ENCODE data around the gene OLAH. TPM values are rescaled to one million over a fixed set of nuclear protein-coding genes. Genes with fewer than 3 reads are reported as not detected.

The OLAH gene
- polyA plus RNA-seq, 1 donor from 2014 or later = not detected

GRCh38 chr10:15106352-15107013 lies 62.7 kb downstream of the OLAH start:
- Histone ChIP-seq H3K27ac (ENCODE audit: low read length) (no peak overlapping the region), H3K9me2 (ENCODE audit: insufficient read depth, low read length) (no peaks in the 10 kb centered on the region), H3K36me3 (ENCODE audit: insufficient read depth, low read length) (no peaks in the 10 kb centered on the region), H2AFZ (ENCODE audit: low read depth, low read length) (no peak overlapping the region), H3K9me3 (ENCODE audit: low read length) (no peaks in the 10 kb centered on the region), H3K4me2 (ENCODE audit: low read length) (no peak overlapping the region), H3F3A (ENCODE audit: insufficient read depth, low read length, poor library complexity, severe bottlenecking) (no peaks in the 10 kb centered on the region), H3K9ac (ENCODE audit: low read length) (no peak overlapping the region), H4K20me1 (ENCODE audit: insufficient read depth) (no peaks in the 10 kb centered on the region), H3K4me3 (ENCODE audit: low read length) (no peak overlapping the region), H3K79me2 (replicated peaks; ENCODE audit: insufficient read depth, low read length) (no peaks in the 10 kb centered on the region), H3K27me3 (ENCODE audit: insufficient read depth, low read depth, low read length) (no peaks in the 10 kb centered on the region)
- TF ChIP-seq TAF1 (IDR thresholded peaks at IDR 0.05; ENCODE audit: low read depth) = no peak
- peak; percentile 83 for TF ChIP-seq RAD21 (conservative IDR thresholded peaks at IDR 0.05)
- TF ChIP-seq CTCF (IDR thresholded peaks at IDR 0.05; ENCODE audit: poor library complexity, severe bottlenecking) = peak; percentile 84
- TF ChIP-seq POLR2AphosphoS5 (IDR thresholded peaks at IDR 0.05) = no peak
- TF ChIP-seq SMC3 (conservative IDR thresholded peaks at IDR 0.05; ENCODE audit: poor library complexity) = peak; percentile 80
- TF ChIP-seq MXI1 (conservative IDR thresholded peaks at IDR 0.05; ENCODE audit: poor library complexity, severe bottlenecking) = no peak
- TF ChIP-seq EZH2 (IDR thresholded peaks at IDR 0.05; ENCODE audit: borderline replicate concordance, insufficient read depth, low read length, poor library complexity, severe bottlenecking) = no peak

GRCh38 chr10:15112657-15113056 lies 68.9 kb downstream of the OLAH start:
- no peak overlapping the region for H3K4me2 ChIP-seq (ENCODE audit: low read length)
- H3K27me3 ChIP-seq (ENCODE audit: insufficient read depth, low read depth, low read length) = no peaks in the 10 kb centered on the region
- no peaks in the 10 kb centered on the region for H3K9me2 ChIP-seq (ENCODE audit: insufficient read depth, low read length)
- no peak overlapping the region for H3K9ac ChIP-seq (ENCODE audit: low read length)
- H3K79me2 ChIP-seq (replicated peaks; ENCODE audit: insufficient read depth, low read length) = no peaks in the 10 kb centered on the region
- H4K20me1 ChIP-seq (ENCODE audit: insufficient read depth) = no peaks in the 10 kb centered on the region
- no peaks in the 10 kb centered on the region for H3F3A ChIP-seq (ENCODE audit: insufficient read depth, low read length, poor library complexity, severe bottlenecking)
- TF ChIP-seq CTCF (IDR thresholded peaks at IDR 0.05; ENCODE audit: poor library complexity, severe bottlenecking) (no peak), EP300 (conservative IDR thresholded peaks at IDR 0.05; ENCODE audit: poor library complexity, severe bottlenecking) (no peak), MXI1 (conservative IDR thresholded peaks at IDR 0.05; ENCODE audit: poor library complexity, severe bottlenecking) (no peak)
- peaks cover 7% of the 10 kb centered on the region for H3K36me3 ChIP-seq (ENCODE audit: insufficient read depth, low read length)
- H3K4me3 ChIP-seq (ENCODE audit: low read length) = no peak overlapping the region
- no peak overlapping the region for H3K27ac ChIP-seq (ENCODE audit: low read length)
- no peak overlapping the region for H2AFZ ChIP-seq (ENCODE audit: low read depth, low read length)
- H3K9me3 ChIP-seq (ENCODE audit: low read length) = no peaks in the 10 kb centered on the region

- Histone ChIP-seq H3K9ac (ENCODE audit: low read length) (no peak overlapping the region), H3K9me3 (ENCODE audit: low read length) (no peaks in the 10 kb centered on the region), H3K9me2 (ENCODE audit: insufficient read depth, low read length) (no peaks in the 10 kb centered on the region), H3K4me3 (ENCODE audit: low read length) (no peak overlapping the region), H3K27ac (ENCODE audit: low read length) (no peak overlapping the region), H3K36me3 (ENCODE audit: insufficient read depth, low read length) (peaks cover 8% of the 10 kb centered on the region), H3F3A (ENCODE audit: insufficient read depth, low read length, poor library complexity, severe bottlenecking) (no peaks in the 10 kb centered on the region), H3K79me2 (replicated peaks; ENCODE audit: insufficient read depth, low read length) (no peaks in the 10 kb centered on the region), H3K4me2 (ENCODE audit: low read length) (no peak overlapping the region), H4K20me1 (ENCODE audit: insufficient read depth) (no peaks in the 10 kb centered on the region), H2AFZ (ENCODE audit: low read depth, low read length) (no peak overlapping the region), H3K27me3 (ENCODE audit: insufficient read depth, low read depth, low read length) (no peaks in the 10 kb centered on the region)
- TF ChIP-seq SMC3 (conservative IDR thresholded peaks at IDR 0.05; ENCODE audit: poor library complexity) (no peak), MXI1 (conservative IDR thresholded peaks at IDR 0.05; ENCODE audit: poor library complexity, severe bottlenecking) (no peak), REST (IDR thresholded peaks at IDR 0.05; ENCODE audit: borderline replicate concordance) (no peak), POLR2AphosphoS5 (IDR thresholded peaks at IDR 0.05) (no peak), RAD21 (conservative IDR thresholded peaks at IDR 0.05) (no peak), TAF1 (IDR thresholded peaks at IDR 0.05; ENCODE audit: low read depth) (no peak), EZH2 (IDR thresholded peaks at IDR 0.05; ENCODE audit: borderline replicate concordance, insufficient read depth, low read length, poor library complexity, severe bottlenecking) (no peak), CTCF (IDR thresholded peaks at IDR 0.05; ENCODE audit: poor library complexity, severe bottlenecking) (no peak), EP300 (conservative IDR thresholded peaks at IDR 0.05; ENCODE audit: poor library complexity, severe bottlenecking) (no peak)
Observed at GRCh38 chr10:15113766-15114165, 70.0 kb downstream of the OLAH start.
